GM18505 (cell line): ENCODE measurements around the gene CENPVL2.
"Not testable (repeated sequence)": the region's sequence is repeated elsewhere in the genome, so short reads cannot be mapped to it uniquely, and the experiment has no call there.

Source experiments
- ATAC-seq: cut with Tn5 transposase; IDR thresholded peaks from one replicate; pipeline ENCODE4 v1.9.1; 2021; ENCODE audit not compliant: unreplicated experiment
- POLR2A ChIP-seq: IDR thresholded peaks from 4 replicates; pipeline ENCODE4 v1.6.1; 2011; ENCODE audit warnings: borderline replicate concordance; ENCODE audit not compliant: insufficient read depth, insufficient read length; ENCODE audit errors: extremely low read depth

CENPVL2 gene

DNA sequence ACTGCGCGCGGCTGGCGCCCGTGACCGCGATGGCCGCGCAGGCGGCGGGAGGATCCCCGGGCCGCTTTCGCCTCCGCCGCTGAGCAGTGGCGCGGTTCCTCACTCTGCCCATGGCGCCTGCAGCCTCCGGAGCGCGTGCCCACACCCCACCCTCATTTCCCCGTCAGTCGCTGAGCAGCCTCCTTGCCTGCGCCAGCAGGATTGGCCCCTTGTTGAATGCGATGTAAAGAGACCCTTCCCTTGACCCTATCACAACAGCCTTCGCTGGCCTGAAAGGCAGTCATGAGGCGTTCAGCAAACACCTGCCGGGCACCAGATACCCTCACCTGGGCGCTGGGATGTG, at the start of gene CENPVL2:
TSS of gene CENPVL2 (minus strand) at position 112 of the 343 bp plus-strand sequence. CDS start at position 112, 0 bp downstream.
- ATAC-seq, result not testable (repeated sequence)

DNA sequence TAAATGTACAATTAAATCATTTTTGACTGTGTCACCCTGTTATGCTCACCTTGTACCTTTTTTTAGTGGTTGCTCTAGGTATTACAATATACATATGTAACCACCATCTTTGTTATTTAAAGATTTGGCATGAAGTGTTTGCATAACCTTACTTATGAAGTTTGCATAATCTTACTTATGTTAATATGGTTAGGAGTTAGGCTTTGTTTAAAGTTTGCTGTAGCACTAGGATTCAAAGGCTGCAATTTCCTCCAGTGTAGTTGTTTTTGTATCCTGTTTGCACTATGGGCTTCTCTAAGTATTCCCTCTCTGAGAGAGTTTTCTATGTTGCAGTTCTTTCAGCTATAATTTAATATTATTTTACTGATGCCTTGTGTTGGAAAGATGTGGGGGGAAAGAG, 45.6 kb upstream of the CENPVL2 start:
- no peak for ATAC-seq
- TF ChIP-seq POLR2A, result no peak

DNA sequence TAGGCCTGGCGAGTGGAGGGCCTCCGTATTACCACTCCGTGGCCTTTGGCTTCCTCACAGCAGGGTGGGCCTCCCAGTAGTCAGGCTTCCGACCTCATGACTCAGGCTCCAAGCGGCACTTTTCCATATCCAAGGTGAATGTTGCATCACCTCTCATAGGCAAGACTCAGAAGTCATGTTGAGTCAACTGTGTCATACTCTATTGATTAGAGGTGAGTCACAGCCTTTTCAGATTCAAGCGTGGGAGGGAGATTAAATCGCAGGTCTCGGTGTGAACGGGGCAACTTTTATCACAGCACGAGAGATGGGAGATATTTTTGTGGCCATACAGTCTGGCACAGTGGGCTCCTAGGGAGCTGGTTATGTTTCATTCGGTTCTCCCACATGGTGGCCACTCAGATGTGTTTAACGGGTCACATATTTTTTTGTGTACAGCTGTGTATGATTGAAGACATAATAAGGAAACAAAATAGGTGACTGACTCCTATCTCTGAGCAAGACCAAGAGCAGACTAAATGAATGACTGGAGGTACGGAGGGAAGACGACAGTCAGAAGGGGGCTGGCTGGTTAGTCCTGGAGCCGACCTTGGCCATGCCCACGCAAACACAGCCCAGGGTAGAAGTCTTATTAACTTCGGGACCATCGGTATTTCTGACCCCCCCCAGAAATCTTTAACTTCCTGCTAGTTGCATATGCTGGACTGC, 30.5 kb upstream of the CENPVL2 start:
- ATAC-seq, result not testable (repeated sequence)

GRCh38 chrX:51710277-51711164, 27.9 kb upstream of the CENPVL2 start, which contains the start of gene CENPVL1:
CENPVL1 (plus strand) TSS chrX:51710512; CDS start chrX:51710512, 0 bp downstream.
- ATAC-seq, result not testable (repeated sequence)

GRCh38 chrX:51697397-51697796, 14.8 kb upstream of the CENPVL2 start:
- ATAC-seq, result no peak
- TF ChIP-seq POLR2A, result no peak

- no peak for TF ChIP-seq POLR2A
- no peak for ATAC-seq
Measured at GRCh38 chrX:51694254-51694653, 11.6 kb upstream of the CENPVL2 start.

GRCh38 chrX:51681808-51682719, 567 bp downstream of the CENPVL2 start:
- not testable (repeated sequence) for ATAC-seq

- ATAC-seq, result not testable (repeated sequence)
Measured at GRCh38 chrX:51679689-51680433, 2.8 kb downstream of the CENPVL2 start.

DNA sequence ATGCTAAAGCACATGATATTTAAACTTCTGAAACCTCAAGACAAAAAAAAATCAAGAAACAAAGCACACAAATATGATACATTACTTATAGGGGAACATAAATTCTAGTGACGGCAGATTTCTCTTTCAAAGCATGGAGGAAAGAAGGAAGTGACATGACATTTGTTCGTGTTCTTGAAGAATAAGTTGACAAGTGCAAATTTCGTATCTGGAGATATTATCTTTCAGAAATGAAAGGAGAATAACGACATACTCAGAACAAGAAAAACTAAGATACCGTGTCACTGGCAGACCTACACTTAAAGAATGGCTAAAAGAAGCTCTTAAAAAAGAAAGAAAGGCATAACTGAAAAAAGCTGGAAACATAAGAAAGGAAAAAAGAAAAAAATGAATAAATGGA, 16.6 kb downstream of the CENPVL2 start:
- no peak for TF ChIP-seq POLR2A
- no peak for ATAC-seq

DNA sequence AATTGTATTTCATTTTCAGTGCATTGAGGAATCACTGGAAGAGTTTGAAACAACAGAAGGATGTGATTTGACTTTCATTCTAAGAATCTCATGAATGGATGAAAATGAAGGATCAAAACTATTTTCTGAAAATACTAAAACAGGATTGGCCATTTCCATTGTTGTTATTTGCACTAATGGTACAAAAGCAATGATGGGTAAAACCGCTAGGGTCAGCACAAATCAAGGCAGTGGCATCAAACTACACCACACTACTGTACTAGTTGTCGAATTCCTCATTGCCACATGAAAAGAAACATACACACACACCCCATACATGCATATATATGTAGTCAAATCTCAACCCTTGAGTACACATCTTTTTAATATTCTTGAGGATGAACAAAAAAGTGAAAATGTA, 39.3 kb downstream of the CENPVL2 start:
- no peak for TF ChIP-seq POLR2A
- ATAC-seq, result no peak

- no peak for ATAC-seq
- no peak for TF ChIP-seq POLR2A
Measured at GRCh38 chrX:51641421-51642021, 41.1 kb downstream of the CENPVL2 start.

DNA sequence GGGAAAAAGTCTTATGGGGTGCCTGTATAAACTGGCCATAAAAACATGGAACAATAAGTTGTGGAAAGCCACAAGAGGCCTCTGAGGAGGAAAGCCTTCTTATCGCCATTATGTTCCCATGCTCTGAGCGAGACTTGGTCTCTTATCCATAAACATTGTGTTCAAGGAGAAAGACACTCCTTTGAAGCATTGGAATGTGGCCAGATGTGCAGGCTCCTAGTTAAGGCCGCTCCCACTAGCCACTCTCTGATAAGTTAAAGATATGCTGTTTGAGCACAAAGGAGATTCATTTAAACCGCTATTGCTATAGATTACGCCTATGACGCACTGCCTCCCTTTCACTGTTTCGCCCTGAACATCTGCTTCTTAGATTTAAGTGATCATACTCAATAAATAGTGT, 46.1 kb downstream of the CENPVL2 start:
- not testable (repeated sequence) for ATAC-seq
